Stimulated activated CD8-positive, alpha-beta memory T cell treated with anti-CD3 and anti-CD28 coated beads, Interleukin-12 subunit alpha, Interleukin-12 subunit beta, amount 100 ng/mL, for 4 hours (primary cell): ENCODE results near the gene CELF2.
"Not testable (repeated sequence)": the region's sequence is repeated elsewhere in the genome, so short reads cannot be mapped to it uniquely, and the experiment has no call there.

Experiments
- DNase-seq: peaks from one replicate; pipeline ENCODE4 v3.0.0-alpha.2; 2020; ENCODE audit warnings: low read depth

CELF2 gene

DNA sequence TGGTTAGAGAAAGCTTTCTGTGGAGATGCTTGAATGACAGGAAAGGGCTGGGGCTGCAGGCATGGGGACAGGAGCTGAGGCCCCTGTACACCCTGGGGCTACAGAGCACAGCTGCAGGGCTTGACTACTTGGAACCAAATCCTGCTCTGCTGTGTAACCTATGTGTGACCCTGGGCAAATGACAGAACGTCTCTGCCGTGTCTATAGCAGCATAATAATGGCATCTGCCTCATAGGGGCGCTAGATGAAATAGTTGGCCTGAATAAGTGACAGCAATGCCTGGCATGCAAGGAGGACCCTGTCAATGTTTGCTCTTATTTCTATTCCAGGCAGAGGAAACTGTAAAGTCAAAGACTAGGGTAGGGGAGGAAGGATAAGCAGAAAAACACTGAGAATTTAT lies 339.8 kb downstream of the CELF2 start:
- DNase-seq, result no peak

DNA sequence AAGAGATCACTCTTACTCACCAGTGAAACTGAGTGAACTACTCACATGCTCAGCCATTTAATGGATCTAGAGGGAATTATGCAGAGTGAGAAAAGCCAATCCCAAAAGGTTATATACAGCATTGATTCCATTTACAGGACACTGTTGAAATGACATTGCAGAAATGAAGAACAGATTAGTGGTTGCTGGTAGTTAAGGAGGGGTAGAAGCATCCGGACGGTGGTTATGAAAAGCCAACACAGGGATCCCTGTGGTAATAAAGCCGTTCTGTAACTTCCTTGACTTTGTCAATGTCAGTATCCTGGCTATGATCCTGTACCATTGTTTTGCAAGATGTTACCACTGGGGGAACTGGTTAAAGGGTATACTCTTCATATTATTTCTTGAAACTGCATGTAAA lies 340.3 kb downstream of the CELF2 start:
- no peak for DNase-seq

GRCh38 chr10:11358923-11359575 lies 341.4 kb downstream of the CELF2 start:
- DNase-seq, result no peak

- DNase-seq, result no peak
Observed at GRCh38 chr10:11359869-11360268, 342.2 kb downstream of the CELF2 start.

DNA sequence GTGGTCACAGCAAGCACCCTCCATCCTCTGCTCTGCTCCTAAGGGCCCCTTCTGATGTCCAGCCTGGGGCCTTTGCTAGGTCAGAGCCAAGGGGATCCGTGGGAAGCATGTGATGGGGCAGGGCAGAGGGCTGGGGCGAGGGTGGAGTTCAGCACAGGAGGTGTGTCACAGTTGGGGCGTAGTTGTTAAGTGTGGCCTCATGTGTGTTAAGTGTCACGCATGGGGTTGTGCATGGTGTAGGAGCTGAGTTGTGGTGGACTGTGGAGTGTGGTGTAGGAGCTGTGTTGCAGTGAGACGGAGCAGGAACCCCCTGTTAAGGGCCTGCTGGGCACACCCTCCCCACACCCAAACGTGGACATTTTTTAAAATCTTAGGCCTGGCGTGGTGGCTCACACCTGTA lies 345.8 kb downstream of the CELF2 start:
- no peak for DNase-seq

GRCh38 chr10:11364241-11364640 lies 346.6 kb downstream of the CELF2 start:
- no peak for DNase-seq

DNA sequence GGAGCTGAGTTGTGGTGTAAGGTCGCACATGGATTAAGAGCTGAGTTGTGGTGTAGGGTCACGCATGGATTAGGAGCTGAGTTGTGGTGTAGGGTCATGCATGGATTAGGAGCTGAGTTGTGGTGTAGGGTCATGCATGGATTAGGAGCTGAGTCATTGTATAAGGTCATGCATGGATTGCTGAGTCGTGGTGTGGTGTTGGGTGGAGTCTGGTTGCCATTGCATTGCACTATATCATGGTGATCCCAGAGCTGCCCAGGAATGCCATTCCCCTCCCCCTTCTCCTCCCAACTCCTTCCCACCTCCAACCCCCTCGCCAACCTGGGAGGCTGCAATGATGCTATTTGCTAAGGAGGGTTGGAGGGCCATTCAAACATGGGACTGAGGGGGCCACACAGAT lies 349.2 kb downstream of the CELF2 start:
- not testable (repeated sequence) for DNase-seq

GRCh38 chr10:11367505-11367904 lies 349.8 kb downstream of the CELF2 start:
- no peak for DNase-seq

DNA sequence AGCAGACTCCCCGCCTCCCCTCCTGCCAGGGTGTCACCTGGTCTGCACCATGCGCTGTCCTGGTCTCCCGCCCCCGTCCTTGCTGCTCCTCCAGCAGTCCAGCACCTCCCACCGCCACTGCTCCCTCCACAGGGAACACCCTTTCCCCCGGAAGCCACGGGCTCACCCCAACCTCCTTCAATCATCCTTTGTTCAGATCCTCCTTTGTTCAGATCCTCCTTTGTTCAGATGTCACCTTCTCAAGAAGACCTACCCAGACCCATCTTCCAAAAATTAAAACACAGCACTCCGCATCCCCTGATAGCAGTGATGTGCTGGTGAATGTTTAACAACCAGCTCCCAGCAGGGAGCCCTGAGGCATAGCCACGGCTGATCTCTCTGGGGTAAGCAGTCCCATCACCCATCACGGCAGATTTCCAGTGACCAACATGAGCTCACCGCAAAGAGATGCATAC lies 356.1 kb downstream of the CELF2 start:
- DNase-seq, result no peak

DNA sequence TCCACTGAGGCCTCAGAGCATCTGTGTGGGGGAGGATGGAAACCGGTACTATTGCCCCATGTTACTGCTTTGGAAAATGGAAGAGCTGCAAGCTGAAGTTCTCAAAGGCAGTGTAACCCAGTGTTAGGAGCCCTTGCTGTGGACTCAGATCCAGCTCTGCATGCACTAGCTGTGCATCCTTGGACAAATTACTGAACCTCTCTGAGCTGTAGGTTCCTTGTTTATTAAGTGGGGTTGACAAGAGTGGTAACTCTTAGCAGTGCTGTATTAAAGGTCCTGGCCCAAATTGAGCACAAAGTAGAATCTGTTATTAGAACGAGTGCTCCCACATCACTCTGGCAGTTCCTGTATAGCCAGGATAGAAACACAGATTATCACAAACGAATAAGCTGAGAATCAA lies 359.6 kb downstream of the CELF2 start:
- DNase-seq, result no peak

DNA sequence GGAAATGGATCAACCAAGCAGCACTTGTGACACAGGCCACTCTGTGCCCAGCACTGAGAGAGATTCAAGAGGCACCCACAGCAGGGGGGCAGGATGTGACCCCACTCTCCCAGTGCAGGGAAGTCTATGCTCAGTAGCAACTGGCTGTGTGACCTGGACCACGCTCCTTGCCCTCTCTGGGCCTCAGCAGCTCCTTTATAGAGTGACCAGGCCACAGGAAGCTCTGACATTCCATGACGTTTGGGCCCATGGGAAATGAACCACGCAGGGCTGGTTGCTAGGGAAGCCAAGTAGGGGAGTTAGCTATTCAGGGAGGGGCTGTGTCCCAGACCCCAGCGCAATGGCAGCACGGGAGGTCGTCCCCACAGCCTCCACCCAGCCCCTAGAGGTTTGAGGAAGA lies 361.2 kb downstream of the CELF2 start:
- no peak for DNase-seq

DNA sequence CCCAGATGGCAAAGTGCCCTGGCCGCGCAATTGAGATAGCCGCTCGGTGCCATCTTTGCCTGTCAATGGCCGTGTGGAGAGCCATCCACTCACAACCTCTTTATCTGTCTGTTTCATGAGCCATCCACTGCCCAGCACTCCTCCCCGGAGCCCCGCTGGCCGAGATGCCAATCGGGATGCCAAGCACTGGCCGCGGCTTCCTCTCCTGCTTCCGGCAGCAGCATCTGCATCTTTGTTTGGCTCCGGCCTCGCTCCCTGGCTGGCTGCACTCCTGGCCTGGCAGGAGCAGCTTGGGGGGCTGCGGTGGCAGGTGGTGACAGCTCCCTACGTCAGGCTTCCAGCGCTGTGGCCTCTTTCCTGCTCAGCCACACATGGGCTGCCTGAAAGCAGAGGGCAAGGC lies 362.1 kb downstream of the CELF2 start:
- no peak for DNase-seq

GRCh38 chr10:11381023-11381422 lies 363.4 kb downstream of the CELF2 start:
- no peak for DNase-seq

DNA sequence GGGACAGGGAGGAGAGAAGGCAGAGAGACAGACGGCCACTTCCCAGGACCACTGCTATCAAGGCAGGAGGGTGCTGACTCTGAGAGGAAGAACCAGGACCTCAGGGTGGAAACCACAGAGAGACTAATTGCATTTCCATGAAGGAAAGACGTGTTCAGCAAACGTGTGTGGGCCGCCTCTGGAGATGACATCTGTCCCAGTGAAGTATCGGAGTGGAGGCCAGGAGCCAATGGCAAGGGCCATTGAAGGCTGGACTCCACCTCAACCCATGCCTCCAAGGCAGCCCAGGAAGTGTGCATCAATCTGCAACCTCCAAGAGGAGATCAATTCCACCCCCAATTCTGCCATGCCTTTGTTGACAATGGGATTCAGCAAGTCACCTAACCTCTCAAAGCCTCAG lies 363.8 kb downstream of the CELF2 start:
- no peak for DNase-seq

- no peak for DNase-seq
Observed at GRCh38 chr10:11382187-11382586, 364.5 kb downstream of the CELF2 start.

DNA sequence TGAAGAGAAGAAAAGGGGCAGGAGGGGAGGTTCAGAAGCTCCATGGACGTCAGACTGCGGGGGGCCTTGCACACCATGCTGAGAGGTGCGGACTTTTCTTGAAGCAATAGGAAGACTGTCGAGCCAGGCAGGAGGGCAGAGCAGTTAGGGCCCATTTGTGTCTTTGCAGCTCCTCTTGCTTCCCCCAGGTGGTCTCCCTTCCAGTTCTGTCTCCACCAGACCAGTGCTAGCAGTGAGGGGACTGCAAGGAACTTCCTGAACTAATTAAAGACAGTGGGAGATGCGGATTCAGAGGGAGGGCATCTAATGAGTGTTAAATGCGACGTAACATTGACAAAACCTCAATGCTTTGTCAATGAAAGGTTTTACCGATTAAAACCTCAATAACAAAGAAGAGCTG lies 368.4 kb downstream of the CELF2 start:
- no peak for DNase-seq
